ENCODE results near the gene ADPRH.
"Not testable (repeated sequence)": the region's sequence is repeated elsewhere in the genome, so short reads cannot be mapped to it uniquely, and the experiment has no call there.

Gene ADPRH

DNA sequence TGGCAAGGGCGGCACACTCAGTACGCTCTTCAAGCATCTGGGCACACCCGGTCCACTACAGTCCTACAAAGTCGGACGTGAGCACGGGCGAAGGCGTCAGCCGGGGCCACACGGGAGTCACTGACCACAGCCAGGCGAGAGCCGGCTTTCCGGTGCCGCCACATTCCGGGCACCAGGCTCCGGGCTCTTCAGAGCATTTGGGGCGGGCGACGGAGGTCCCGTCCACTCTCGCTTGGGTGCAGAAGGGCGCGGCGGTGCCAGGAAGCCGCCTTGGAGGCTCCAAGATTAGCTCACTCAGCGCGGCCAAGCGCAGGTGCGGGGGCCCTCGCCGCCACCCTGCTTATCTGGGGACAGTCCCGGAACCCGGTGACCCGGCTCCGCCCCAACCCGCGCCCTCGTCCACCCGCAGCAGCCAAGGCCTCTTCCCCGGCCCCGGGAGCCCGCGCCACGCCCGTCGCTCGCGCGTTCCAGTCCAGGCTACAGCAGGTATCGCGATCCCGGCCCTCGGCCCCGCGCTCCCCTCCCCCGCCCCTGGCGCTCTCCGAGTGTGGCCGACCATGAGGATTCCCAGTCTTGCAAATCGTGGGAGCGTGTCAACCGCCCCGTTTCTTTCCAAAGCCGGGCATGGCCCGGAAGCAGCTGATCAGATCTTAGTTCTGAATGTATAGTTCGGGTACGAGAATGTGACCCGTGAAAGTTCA lies at the start of gene ADPRH:
Gene ADPRH, plus strand, starts transcription at position 127 of the 701 bp plus-strand sequence. CDS start 2,678 bp downstream, outside the sequence.
- DNase-seq, result peak; percentile 75 to 76
- TF ChIP-seq GATA1 (IDR thresholded peaks at IDR 0.05; ENCODE audit: low read depth, low read length), result no peak
- no peak for TF ChIP-seq POLR2A (IDR thresholded peaks at IDR 0.05; ENCODE audit: low read length)

DNA sequence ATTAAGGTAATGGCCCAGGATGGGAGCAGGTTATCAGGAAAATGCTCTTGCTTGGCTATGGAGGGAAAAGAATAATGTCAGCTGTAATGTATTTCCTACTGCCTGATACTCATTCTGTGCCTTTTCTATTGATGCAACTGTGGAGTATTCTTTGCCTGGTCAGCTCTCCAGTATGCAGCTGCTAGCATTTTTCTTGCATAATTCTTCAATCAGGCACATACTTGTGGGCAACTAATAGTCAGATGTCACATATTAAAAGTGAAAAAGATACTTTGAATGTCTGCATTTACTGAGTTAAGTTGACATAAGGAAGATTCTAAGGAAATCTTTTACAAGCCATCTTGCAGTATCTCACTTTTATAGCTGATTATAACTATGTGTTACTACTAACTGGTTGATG lies 49.4 kb upstream of the ADPRH start:
- no peak for DNase-seq
- TF ChIP-seq GATA1 (IDR thresholded peaks at IDR 0.05; ENCODE audit: low read depth, low read length) (no peak), POLR2A (IDR thresholded peaks at IDR 0.05; ENCODE audit: low read length) (no peak)

DNA sequence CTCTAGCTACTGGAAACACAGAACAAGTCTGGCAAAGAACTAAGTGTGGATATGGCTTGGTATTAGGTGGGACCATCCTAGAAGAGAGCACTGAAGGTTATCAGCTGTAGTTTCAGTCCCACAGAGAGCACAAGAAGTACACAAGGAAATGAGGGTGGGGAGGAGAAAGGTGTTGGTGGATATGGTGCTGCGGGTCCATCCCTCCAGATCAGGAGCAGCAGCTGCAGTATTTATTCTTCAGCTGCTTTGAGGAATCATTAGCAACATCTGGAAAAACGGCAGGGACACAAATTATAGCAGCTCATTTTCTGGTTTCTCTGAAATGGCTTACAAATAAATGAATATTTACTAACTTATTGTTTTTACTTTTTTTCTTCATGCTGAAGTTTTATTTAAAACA lies 48.8 kb upstream of the ADPRH start:
- TF ChIP-seq GATA1 (IDR thresholded peaks at IDR 0.05; ENCODE audit: low read depth, low read length), result no peak
- no peak for TF ChIP-seq POLR2A (IDR thresholded peaks at IDR 0.05; ENCODE audit: low read length)
- no peak for DNase-seq

DNA sequence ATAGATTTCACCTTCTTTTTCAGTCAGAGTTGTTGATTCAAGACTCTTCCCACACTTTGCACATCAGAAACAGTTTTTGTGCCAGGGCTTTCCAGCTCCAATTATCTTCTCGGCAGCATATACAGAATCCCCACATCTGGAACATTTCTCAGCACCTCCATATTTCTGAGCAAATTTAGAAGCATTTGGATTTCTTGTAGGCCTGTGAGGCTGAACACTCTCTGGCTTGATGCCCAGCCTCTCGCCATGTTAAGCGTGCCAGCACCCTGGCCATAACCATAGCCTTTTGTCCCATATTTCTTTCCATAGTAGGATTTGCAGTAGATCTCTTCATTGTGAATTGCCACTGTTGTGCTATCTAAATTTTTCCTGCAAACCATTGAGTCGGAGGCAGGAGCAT lies 48.1 kb upstream of the ADPRH start:
- TF ChIP-seq GATA1 (IDR thresholded peaks at IDR 0.05; ENCODE audit: low read depth, low read length) (no peak), POLR2A (IDR thresholded peaks at IDR 0.05; ENCODE audit: low read length) (no peak)
- DNase-seq, result no peak

DNA sequence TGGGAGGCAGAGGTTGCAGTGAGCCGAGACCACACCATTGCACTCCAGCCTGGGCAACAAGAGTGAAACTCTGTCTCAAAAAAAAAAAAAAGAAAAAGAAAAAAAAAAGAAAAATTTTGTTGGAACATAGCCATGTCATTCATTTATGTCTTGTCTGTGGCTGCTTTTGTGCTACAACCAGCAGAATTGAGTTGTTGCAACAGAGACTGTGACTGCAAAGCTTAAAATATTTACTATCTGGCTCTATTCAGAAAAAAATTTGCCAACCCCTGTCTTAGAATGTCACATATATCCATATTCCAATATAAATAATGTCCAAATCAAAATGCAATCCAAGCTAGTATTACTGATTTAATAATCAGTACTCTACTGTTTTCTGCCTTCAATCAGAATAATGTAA lies 45.0 kb upstream of the ADPRH start:
- TF ChIP-seq GATA1 (IDR thresholded peaks at IDR 0.05; ENCODE audit: low read depth, low read length) (no peak), POLR2A (IDR thresholded peaks at IDR 0.05; ENCODE audit: low read length) (no peak)
- DNase-seq, result no peak

DNA sequence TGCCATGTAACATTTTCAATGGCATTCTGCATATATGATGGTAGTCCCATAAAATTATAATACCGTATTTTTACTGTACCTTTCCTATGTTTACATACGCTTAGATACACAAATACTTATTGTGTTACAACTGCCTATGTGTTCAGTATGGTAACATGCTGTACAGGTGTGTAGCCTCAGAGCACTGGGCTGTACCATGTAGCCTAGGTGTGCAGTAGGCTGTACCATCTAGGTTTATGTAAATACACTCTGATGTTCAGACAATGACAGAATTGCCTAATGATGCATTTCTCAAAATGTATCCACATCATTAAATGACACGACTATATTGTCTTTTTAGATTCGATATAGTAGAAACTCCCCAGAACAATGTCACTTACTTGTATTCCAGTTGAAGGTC lies 42.5 kb upstream of the ADPRH start:
- no peak for DNase-seq
- TF ChIP-seq GATA1 (IDR thresholded peaks at IDR 0.05; ENCODE audit: low read depth, low read length) (no peak), POLR2A (IDR thresholded peaks at IDR 0.05; ENCODE audit: low read length) (no peak)

DNA sequence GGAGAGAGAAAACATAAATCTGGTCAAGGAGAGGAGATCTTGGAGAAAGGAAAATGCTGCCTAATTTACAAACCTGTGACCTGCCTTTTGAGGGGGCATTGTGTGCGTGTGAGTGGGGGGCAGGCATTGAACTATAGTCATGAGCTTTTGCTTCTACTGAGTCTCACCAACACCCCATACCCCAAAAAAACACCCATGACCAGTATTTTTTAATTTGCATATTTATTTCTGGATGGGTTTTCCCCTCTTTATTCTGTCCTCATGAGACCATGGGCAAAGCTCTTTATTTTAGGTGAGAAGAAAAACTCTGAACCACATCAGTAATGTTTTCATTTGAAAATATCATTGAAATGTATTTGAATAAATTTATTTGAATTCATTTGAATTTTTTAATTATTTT lies 40.5 kb upstream of the ADPRH start:
- no peak for DNase-seq
- TF ChIP-seq POLR2A (IDR thresholded peaks at IDR 0.05; ENCODE audit: low read length), result no peak
- no peak for TF ChIP-seq GATA1 (IDR thresholded peaks at IDR 0.05; ENCODE audit: low read depth, low read length)

DNA sequence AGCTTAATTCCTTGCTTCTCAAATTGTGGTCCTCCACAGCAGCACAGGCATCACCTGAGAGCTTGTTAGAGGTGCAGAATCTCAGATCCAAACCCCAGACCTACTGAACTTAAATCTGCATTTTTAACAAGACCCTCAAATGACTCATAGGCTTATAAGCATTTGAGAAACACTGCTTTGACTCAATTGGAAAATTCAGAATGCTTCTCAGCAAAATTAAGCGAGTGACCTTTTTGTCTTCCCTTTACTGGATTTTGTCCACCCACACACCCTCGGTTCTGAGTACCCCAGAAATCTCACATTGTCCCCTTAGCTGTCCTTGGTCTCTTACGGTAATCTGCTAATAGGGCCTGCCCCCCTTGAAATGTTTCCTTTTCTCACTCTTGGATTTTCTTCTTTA lies 37.7 kb upstream of the ADPRH start:
- TF ChIP-seq POLR2A (IDR thresholded peaks at IDR 0.05; ENCODE audit: low read length) (no peak), GATA1 (IDR thresholded peaks at IDR 0.05; ENCODE audit: low read depth, low read length) (no peak)
- DNase-seq, result no peak

DNA sequence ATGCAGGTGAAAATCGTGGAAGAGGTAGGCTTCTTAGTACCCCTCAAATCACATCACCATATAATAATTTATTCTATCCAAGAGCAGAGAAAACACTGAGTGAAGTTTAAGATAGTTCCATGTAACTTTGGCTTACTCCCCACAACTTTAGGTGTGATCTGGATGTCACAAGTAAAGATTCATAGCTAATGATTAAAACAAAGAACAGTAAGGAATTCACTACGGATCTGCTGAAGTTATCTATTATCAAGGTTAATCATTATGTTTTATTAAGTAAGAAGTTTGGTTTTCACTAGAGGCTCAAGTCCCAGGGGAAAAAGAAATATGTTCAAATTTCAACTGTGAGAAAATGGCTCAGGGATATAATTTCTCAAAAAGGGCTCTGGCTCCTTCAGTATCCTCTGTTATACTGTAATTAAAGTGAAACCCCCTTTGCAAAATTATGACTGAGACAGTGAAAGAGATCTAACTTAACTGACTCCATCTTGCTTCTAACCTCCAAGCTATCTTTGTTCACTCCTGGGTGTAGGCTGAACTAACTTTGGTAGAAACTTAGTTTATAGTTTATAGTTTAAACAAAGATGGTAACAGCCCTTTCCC lies 37.0 kb upstream of the ADPRH start:
- no peak for TF ChIP-seq POLR2A (IDR thresholded peaks at IDR 0.05; ENCODE audit: low read length)
- TF ChIP-seq GATA1 (IDR thresholded peaks at IDR 0.05; ENCODE audit: low read depth, low read length), result no peak
- no peak for DNase-seq

DNA sequence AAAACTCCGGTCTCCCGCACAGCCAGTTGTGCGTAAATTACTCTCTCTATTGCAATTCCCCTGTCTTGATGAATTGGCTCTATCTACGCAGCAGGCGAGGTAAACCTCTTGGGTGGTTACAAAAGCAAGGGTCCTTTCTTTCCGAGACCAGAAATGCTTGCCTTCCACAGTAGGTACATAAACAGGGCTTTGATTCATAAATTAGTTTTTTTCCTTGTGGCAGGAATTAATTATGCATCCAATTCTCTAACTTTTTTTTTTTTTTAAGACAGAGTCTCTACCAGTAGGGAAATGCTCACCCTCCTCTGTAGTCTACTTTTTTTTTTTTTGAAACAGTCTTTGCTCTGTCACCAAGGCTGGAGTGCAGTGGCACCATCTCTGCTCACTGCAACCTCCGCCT lies 36.1 kb upstream of the ADPRH start:
- TF ChIP-seq GATA1 (IDR thresholded peaks at IDR 0.05; ENCODE audit: low read depth, low read length) (no peak), POLR2A (IDR thresholded peaks at IDR 0.05; ENCODE audit: low read length) (no peak)
- no peak for DNase-seq

DNA sequence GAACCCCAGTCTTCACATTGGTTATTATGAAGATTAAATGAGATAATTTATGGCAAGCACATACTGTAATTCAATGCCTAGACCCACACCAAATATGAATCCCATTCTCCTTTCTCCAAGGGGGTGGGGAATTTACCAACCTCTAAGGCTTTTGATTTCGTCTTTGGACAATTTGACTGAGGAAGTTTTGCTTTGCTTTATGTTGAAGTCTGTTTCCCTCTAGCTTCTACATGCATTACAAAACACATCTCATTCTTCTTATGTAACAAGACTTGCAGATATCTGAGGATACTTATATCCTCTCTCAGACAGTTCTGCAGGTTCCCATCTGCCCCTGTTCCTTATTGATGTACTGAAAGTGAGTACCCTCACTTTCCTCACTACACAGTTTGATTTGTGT lies 32.1 kb upstream of the ADPRH start:
- DNase-seq, result no peak
- TF ChIP-seq POLR2A (IDR thresholded peaks at IDR 0.05; ENCODE audit: low read length) (no peak), GATA1 (IDR thresholded peaks at IDR 0.05; ENCODE audit: low read depth, low read length) (no peak)

DNA sequence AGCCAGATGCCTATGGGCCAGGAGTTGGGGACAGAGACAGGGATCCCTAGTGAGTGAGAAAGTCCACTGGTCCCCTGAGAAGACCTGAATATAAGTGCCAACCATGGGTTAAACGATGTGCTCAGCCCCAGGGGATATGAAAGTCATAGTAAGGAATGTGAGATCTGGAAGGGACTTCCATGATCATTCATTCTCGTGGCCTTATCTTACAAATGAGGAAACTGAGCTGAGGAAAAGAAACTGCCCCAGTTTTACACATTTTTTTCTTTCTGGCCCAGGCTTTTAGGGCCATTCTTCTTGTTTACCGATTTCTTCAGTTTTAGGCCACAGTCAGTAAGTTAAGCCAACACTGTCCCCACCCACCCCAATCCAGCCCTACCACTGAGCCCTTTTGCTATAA lies 31.0 kb upstream of the ADPRH start:
- DNase-seq, result no peak
- TF ChIP-seq GATA1 (IDR thresholded peaks at IDR 0.05; ENCODE audit: low read depth, low read length) (no peak), POLR2A (IDR thresholded peaks at IDR 0.05; ENCODE audit: low read length) (no peak)

DNA sequence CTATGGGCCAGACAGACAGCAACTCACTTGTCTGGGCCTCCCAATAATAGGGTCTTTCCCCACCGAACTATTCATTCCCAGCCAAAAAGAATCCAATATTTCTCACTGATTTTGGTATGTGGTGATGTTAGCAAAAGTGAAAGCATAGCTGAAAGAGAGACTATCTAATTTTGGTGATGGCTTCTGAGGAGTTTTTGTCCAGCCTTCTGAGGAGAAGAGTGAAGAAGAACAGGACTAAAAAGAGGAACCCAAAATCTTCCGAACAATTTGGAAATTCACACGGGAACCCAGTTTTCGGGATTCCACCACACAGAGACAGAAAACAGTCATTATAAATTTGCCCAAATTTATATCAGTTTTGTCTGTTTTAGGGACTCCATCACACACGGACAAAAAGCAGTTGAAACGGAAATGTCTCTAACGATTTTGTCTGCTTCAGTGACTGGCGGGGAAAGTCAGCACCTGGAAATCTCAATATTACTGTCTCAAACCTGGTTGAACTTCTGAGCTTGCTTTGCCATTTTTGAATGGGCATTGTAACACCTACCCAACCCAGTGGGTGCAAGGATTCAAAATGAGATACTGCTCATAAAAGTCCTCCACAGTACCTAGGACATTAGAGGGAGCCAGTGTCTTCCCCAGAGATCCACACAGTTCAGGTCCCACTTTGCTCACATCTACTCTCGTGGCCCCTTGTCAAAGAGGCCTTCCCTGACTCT lies 28.9 kb upstream of the ADPRH start:
- TF ChIP-seq POLR2A (IDR thresholded peaks at IDR 0.05; ENCODE audit: low read length) (no peak), GATA1 (IDR thresholded peaks at IDR 0.05; ENCODE audit: low read depth, low read length) (no peak)
- DNase-seq, result no peak

DNA sequence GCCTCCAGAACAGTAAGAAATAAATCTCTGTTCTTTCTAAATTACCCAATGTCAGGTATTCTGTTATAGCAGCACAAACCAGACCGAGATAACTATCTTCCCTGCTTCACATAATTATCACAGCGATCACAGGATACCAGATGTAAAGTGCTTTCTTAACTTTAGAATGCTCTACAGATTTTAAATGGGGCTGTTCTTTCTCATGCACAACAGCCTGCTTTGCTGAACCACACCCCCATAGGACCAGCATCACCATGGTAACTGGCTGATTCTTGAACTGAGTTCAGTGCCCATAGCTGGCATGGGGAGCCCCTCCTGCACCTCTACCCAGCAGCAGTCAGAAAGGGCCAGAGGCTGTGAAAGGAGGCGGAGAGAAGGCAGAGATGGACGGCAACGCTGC lies 27.7 kb upstream of the ADPRH start:
- no peak for TF ChIP-seq GATA1 (IDR thresholded peaks at IDR 0.05; ENCODE audit: low read depth, low read length)
- no peak for TF ChIP-seq POLR2A (IDR thresholded peaks at IDR 0.05; ENCODE audit: low read length)
- DNase-seq, result no peak

DNA sequence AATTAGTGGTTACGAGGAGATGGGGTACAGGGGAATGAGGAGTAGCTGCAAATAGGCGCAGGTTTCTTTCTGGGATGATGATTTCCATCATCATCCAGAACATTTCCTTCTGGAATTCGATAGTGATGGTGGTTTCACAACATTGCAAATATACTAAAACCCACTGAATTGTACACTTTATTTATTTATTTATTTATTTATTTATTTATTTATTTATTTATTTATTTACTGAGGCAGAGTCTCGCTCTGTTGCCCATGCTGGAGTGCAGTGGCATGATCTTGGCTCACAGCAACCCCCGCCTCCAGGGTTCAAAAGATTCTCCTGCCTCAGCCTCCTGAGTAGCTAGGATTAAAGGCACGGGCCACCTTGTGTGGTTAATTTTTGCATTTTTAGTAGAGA lies 26.4 kb upstream of the ADPRH start:
- not testable (repeated sequence) for DNase-seq
